Measurements from ENCODE around the gene RAD54L2. TPM values are rescaled to one million over a fixed set of nuclear protein-coding genes. Genes with fewer than 3 reads are reported as not detected.
"Not testable (repeated sequence)": the region's sequence is repeated elsewhere in the genome, so short reads cannot be mapped to it uniquely, and the experiment has no call there.

Gene RAD54L2
- total and polyA plus RNA-seq, 2 of the 8 experiments (the other 6 are each of a cell fraction or from before 2014, with no cell fraction given), result 8.2 to 35.2 TPM

GRCh38 chr3:51542596-51542995 lies 4.1 kb downstream of the RAD54L2 start:
- H2AFZ ChIP-seq (ENCODE audit: low read length); H3K36me3 ChIP-seq (ENCODE audit: control insufficient read depth in 2 of 4, insufficient read depth in 4 of 4, low read length in 3 of 4); H3K4me3 ChIP-seq (ENCODE audit: extremely low read depth in 1 of 4, insufficient read depth in 2 of 4, low read depth in 3 of 4, low read length in 4 of 4); H2BK15ac ChIP-seq (ENCODE audit: low read length); H2BK5ac ChIP-seq (ENCODE audit: low read depth, low read length); H3K14ac ChIP-seq (ENCODE audit: insufficient read length); DNase-seq (ENCODE audit: low read depth in 1 of 2, low spot score in 2 of 2); H2BK20ac ChIP-seq (ENCODE audit: low read length); H3K4me2 ChIP-seq (ENCODE audit: insufficient read depth in 1 of 2, low read depth in 2 of 2, low read length in 2 of 2); H3K27me3 ChIP-seq (replicated peaks in 1 of 4; ENCODE audit: control insufficient read depth in 3 of 4, extremely low read depth in 1 of 4, insufficient read depth in 3 of 4, low read length in 3 of 4); H2BK12ac ChIP-seq (ENCODE audit: low read depth, low read length); H3K23ac ChIP-seq (ENCODE audit: insufficient read length); H3K4me1 ChIP-seq (replicated peaks in 1 of 4; ENCODE audit: control insufficient read depth in 3 of 4, insufficient read depth in 4 of 4, low read length in 3 of 4); H3K9me3 ChIP-seq (ENCODE audit: insufficient read depth in 2 of 2, low read depth in 1 of 2, low read length in 1 of 2); FAIRE-seq; H3K27ac ChIP-seq (ENCODE audit: low read depth, low read length); H3K4ac ChIP-seq (replicated peaks; ENCODE audit: insufficient read length, low read depth, low read length); H3K79me1 ChIP-seq (ENCODE audit: low read depth, low read length); H3K9ac ChIP-seq (replicated peaks in 1 of 4; ENCODE audit: extremely low read depth in 1 of 4, low read depth in 3 of 4, low read length in 3 of 4); CTCF ChIA-PET (ENCODE audit: partially characterized antibody); H4K8ac ChIP-seq (ENCODE audit: extremely low read depth, insufficient read depth, low read length); H4K20me1 ChIP-seq (replicated peaks in 1 of 2; ENCODE audit: control insufficient read depth in 1 of 2, insufficient read depth in 2 of 2, low read length in 2 of 2); H2AK5ac ChIP-seq (ENCODE audit: low read depth, low read length); H4K91ac ChIP-seq (replicated peaks; ENCODE audit: insufficient read length, low read length); H3K56ac ChIP-seq (replicated peaks; ENCODE audit: insufficient read length, low read depth, low read length); H3K18ac ChIP-seq (ENCODE audit: extremely low read depth, low read length); H4K5ac ChIP-seq (ENCODE audit: insufficient read length, low read depth, low read length); H2BK120ac ChIP-seq (replicated peaks; ENCODE audit: low read depth, low read length): not testable (repeated sequence)
- peaks cover 4 to 55% of the 10 kb centered on the region in 2 experiments for H3K79me2 ChIP-seq (ENCODE audit: control insufficient read depth in 1 of 2, insufficient read depth in 2 of 2, low read length in 2 of 2)
- 91% methylated on average over 11 of the region's 11 CpGs; no CpG with 5 or more reads in 1 of the 2 experiments for WGBS, 2 experiments (ENCODE audit: extremely low coverage in 1 of 2, insufficient coverage in 1 of 2, insufficient read length in 1 of 2, insufficient replicate concordance in 2 of 2, low coverage in 1 of 2, low lambda C conversion rate in 2 of 2, missing lambda C conversion rate in 1 of 2)
- H3K23me2 ChIP-seq (ENCODE audit: low read depth, low read length), result peaks cover 10% of the 10 kb centered on the region
- POLR2A ChIA-PET (ENCODE audit: partially characterized antibody), result interaction anchor here (1.0 kb wide), 1 partner anchor 43 kb away, joined by 3 read pairs; the partner anchor contains the start of gene DCAF1
